ENCODE results near the gene PIR.

DNA sequence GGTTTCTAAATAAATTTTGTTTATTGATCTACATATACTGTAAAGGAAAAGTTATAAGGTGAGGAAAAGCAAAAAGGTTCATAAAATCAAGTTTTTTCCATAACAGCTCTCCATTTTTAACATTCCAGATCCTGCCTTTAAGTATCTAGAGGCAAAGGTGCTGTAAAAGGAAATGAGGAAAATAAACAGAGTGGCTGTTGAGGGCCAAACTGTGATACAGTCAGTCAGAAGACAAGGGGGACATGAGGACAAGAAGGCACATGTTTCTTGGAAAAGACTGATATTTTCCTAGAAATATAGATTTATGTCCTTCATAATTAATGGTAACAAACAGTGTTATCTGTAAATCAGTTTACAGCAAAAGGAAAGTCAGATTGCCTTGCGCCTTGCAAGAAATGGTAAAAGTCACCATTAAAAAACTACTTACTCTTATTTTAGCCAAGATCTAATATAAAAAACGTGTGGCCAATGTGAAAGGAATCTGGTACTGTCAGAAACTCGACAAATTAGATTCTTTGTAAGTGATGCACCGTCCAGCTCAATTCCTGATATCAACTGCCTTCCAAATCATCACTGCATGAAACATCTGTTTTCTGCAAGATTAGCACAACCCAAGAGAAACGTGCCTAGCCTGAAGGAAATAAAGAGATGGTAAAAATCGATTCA, 75.0 kb downstream of the PIR start:
- TF ChIP-seq, protein P1, sequence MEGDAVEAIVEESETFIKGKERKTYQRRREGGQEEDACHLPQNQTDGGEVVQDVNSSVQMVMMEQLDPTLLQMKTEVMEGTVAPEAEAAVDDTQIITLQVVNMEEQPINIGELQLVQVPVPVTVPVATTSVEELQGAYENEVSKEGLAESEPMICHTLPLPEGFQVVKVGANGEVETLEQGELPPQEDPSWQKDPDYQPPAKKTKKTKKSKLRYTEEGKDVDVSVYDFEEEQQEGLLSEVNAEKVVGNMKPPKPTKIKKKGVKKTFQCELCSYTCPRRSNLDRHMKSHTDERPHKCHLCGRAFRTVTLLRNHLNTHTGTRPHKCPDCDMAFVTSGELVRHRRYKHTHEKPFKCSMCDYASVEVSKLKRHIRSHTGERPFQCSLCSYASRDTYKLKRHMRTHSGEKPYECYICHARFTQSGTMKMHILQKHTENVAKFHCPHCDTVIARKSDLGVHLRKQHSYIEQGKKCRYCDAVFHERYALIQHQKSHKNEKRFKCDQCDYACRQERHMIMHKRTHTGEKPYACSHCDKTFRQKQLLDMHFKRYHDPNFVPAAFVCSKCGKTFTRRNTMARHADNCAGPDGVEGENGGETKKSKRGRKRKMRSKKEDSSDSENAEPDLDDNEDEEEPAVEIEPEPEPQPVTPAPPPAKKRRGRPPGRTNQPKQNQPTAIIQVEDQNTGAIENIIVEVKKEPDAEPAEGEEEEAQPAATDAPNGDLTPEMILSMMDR (IDR thresholded peaks at IDR 0.05) = no peak
- TF ChIP-seq ZFX (IDR thresholded peaks at IDR 0.05; ENCODE audit: borderline replicate concordance) = no peak

Measured in 22Rv1 (cell line).